MM.1S (cell line): ENCODE measurements around the gene CTNNA3.

Experiments used
- DNase-seq: peaks from one replicate; pipeline ENCODE4 v3.0.0-alpha.2; 2015
- H2AFZ ChIP-seq: fragments of 300-600 bp; sonication (generic); 2 replicates; pipeline ENCODE4 v1.6.0; 2016; ENCODE audit warnings: antibody characterized with exemption, low read length
- H3F3A ChIP-seq: fragments of 300-600 bp; sonication (generic); 2 replicates; pipeline ENCODE4 v1.6.1; 2016; ENCODE audit warnings: mild to moderate bottlenecking, antibody characterized with exemption, low read length, moderate library complexity, mixed read lengths; ENCODE audit not compliant: insufficient read depth
- H3K27ac ChIP-seq: fragments of 300-600 bp; sonication (generic); 2 replicates; pipeline ENCODE4 v1.5.1; 2016; ENCODE audit warnings: mild to moderate bottlenecking, low read length
- H3K27me3 ChIP-seq: fragments of 300-600 bp; sonication (generic); replicated peaks from 2 replicates; pipeline ENCODE4 v1.6.0; 2016; ENCODE audit warnings: low read length; ENCODE audit not compliant: insufficient read depth
- H3K36me3 ChIP-seq: fragments of 300-600 bp; sonication (generic); replicated peaks from 2 replicates; pipeline ENCODE4 v1.6.1; 2016; ENCODE audit warnings: mild to moderate bottlenecking, low read length, mixed read lengths; ENCODE audit not compliant: insufficient read depth
- H3K4me1 ChIP-seq: fragments of 300-600 bp; sonication (generic); 2 replicates; pipeline ENCODE4 v1.6.1; 2016; ENCODE audit warnings: low read length, mixed read lengths
- H3K4me2 ChIP-seq: fragments of 300-600 bp; sonication (generic); 2 replicates; pipeline ENCODE4 v1.6.0; 2016; ENCODE audit warnings: low read depth, low read length
- H3K4me3 ChIP-seq: fragments of 300-600 bp; sonication (generic); 2 replicates; pipeline ENCODE4 v1.5.1; 2016; ENCODE audit warnings: low read length, mixed read lengths
- H3K79me2 ChIP-seq: fragments of 300-600 bp; sonication (generic); 2 replicates; pipeline ENCODE4 v1.6.1; 2016; ENCODE audit warnings: mixed run types, low read length, mixed read lengths
- H3K9ac ChIP-seq: fragments of 300-600 bp; sonication (generic); 2 replicates; pipeline ENCODE4 v1.6.1; 2016; ENCODE audit warnings: low read length, mixed read lengths
- H3K9me2 ChIP-seq: fragments of 300-600 bp; sonication (generic); replicated peaks from 2 replicates; pipeline ENCODE4 v1.6.1; 2016; ENCODE audit warnings: mild to moderate bottlenecking, low read length, mixed read lengths; ENCODE audit not compliant: insufficient read depth
- H3K9me3 ChIP-seq: fragments of 300-600 bp; sonication (generic); replicated peaks from 2 replicates; pipeline ENCODE4 v1.6.1; 2016; ENCODE audit warnings: mild to moderate bottlenecking, low read length, mixed read lengths; ENCODE audit not compliant: insufficient read depth
- H4K20me1 ChIP-seq: fragments of 300-600 bp; sonication (generic); 2 replicates; pipeline ENCODE4 v1.6.1; 2016; ENCODE audit warnings: mild to moderate bottlenecking, low read length, moderate library complexity, mixed read lengths; ENCODE audit not compliant: insufficient read depth
- CTCF ChIP-seq: fragments of 300-600 bp; sonication (generic); IDR thresholded peaks from 2 replicates; pipeline ENCODE4 v1.5.1; 2016; ENCODE audit warnings: antibody characterized with exemption, low read length, mixed read lengths
- EZH2 ChIP-seq: fragments of 300-600 bp; sonication (generic); optimal IDR thresholded peaks from 2 replicates; pipeline ENCODE3; 2017; ENCODE audit warnings: low read depth, mild to moderate bottlenecking, antibody characterized with exemption, low read length, mixed read lengths
- EZH2phosphoT487 ChIP-seq: fragments of 300-600 bp; sonication (generic); IDR thresholded peaks from 2 replicates; pipeline ENCODE4 v1.6.1; 2018; ENCODE audit warnings: antibody characterized with exemption, low read length

Gene CTNNA3

GRCh38 chr10:66784770-66785169 is 911.2 kb downstream of the CTNNA3 start:
- no peaks in the 10 kb centered on the region for H3K27me3 ChIP-seq
- no peaks in the 10 kb centered on the region for H3K4me1 ChIP-seq
- no peaks in the 10 kb centered on the region for H3F3A ChIP-seq
- no peak overlapping the region for H3K4me2 ChIP-seq
- TF ChIP-seq EZH2phosphoT487 (no peak), CTCF (no peak), EZH2 (no peak)
- no peaks in the 10 kb centered on the region for H3K9me2 ChIP-seq
- no peak overlapping the region for H3K4me3 ChIP-seq
- H2AFZ ChIP-seq: no peak overlapping the region
- H3K36me3 ChIP-seq: no peaks in the 10 kb centered on the region
- no peaks in the 10 kb centered on the region for H4K20me1 ChIP-seq
- no peaks in the 10 kb centered on the region for H3K79me2 ChIP-seq
- DNase-seq: no peak
- no peaks in the 10 kb centered on the region for H3K9me3 ChIP-seq
- H3K9ac ChIP-seq: no peak overlapping the region
- no peak overlapping the region for H3K27ac ChIP-seq

- H3K27me3 ChIP-seq: no peaks in the 10 kb centered on the region
- no peak overlapping the region for H3K9ac ChIP-seq
- H3K9me2 ChIP-seq: no peaks in the 10 kb centered on the region
- no peaks in the 10 kb centered on the region for H3K4me1 ChIP-seq
- H3K79me2 ChIP-seq: no peaks in the 10 kb centered on the region
- no peak for DNase-seq
- H2AFZ ChIP-seq: no peak overlapping the region
- no peak overlapping the region for H3K27ac ChIP-seq
- no peak overlapping the region for H3K4me3 ChIP-seq
- no peaks in the 10 kb centered on the region for H3K9me3 ChIP-seq
- H3K36me3 ChIP-seq: no peaks in the 10 kb centered on the region
- no peaks in the 10 kb centered on the region for H3F3A ChIP-seq
- no peaks in the 10 kb centered on the region for H4K20me1 ChIP-seq
- TF ChIP-seq CTCF: no peak
- TF ChIP-seq EZH2phosphoT487: no peak
- TF ChIP-seq EZH2: no peak
- no peak overlapping the region for H3K4me2 ChIP-seq
Measured at GRCh38 chr10:66783316-66783715, 912.7 kb downstream of the CTNNA3 start.

GRCh38 chr10:66782776-66783175 is 913.2 kb downstream of the CTNNA3 start:
- Histone ChIP-seq H4K20me1 (no peaks in the 10 kb centered on the region), H3K79me2 (no peaks in the 10 kb centered on the region), H3K27me3 (no peaks in the 10 kb centered on the region), H3F3A (no peaks in the 10 kb centered on the region), H3K9me3 (no peaks in the 10 kb centered on the region), H3K27ac (no peak overlapping the region), H3K4me3 (no peak overlapping the region), H3K4me1 (no peaks in the 10 kb centered on the region), H3K9me2 (no peaks in the 10 kb centered on the region), H3K9ac (no peak overlapping the region), H3K4me2 (no peak overlapping the region), H2AFZ (no peak overlapping the region), H3K36me3 (no peaks in the 10 kb centered on the region)
- DNase-seq: no peak
- TF ChIP-seq CTCF (no peak), EZH2phosphoT487 (no peak), EZH2 (no peak)
